Left lung (tissue), 10 donors: Measurements from ENCODE around the gene EML2. TPM values are rescaled to one million over a fixed set of nuclear protein-coding genes. Genes with fewer than 3 reads are reported as not detected.

Experiments
- ATAC-seq: fragments of 200-7000 bp; cut with Tn5 transposase; one replicate; pipeline ENCODE4 v1.9.1; 2020; ENCODE audit warnings: moderate library complexity
- DNase-seq, 4 donors: peaks; one replicate each; pipeline ENCODE4 v3.0.0-alpha.2; 2013 to 2020
- H3K27ac ChIP-seq, 2 donors: fragments of 200-600 bp; sonication (generic) in 1 of 2; one replicate each; pipeline versions ENCODE4 v1.5.0 to v1.8.0; 2020 to 2021
- H3K27me3 ChIP-seq, 2 donors: fragments of 200-600 bp; sonication (generic) in 1 of 2; one replicate each; pipeline versions ENCODE4 v1.5.0 to v1.8.0; 2020 to 2021
- H3K36me3 ChIP-seq, 2 donors: fragments of 200-600 bp; sonication (generic) in 1 of 2; one replicate each; pipeline versions ENCODE4 v1.5.0 to v1.8.0; 2020 to 2021
- H3K4me1 ChIP-seq, 2 donors: fragments of 200-600 bp; one replicate each; pipeline ENCODE4 v1.8.0; 2021
- H3K4me3 ChIP-seq, 2 donors: fragments of 200-600 bp; sonication (generic) in 1 of 2; one replicate each; pipeline versions ENCODE4 v1.5.0 to v1.8.0; 2020 to 2021; ENCODE audit warnings: mild to moderate bottlenecking in 1 of 2
- H3K9me3 ChIP-seq, 2 donors: fragments of 200-600 bp; sonication (generic) in 1 of 2; one replicate each; pipeline versions ENCODE4 v1.5.0 to v1.8.0; 2020 to 2021
- intact Hi-C, 2 donors: fragments of 100-400 bp; cut with DNase I; formaldehyde crosslinking; loops; one replicate each; pipeline versions ENCODE4 v1.11.2 to v1.14.2; 2022
- polyA plus RNA-seq, 6 donors: library from polyadenylated mRNA; unstranded; fragments of 120-200 nt; gene quantifications; one replicate each; pipeline ENCODE4 v1.2.1, GENCODE V29; 2013; ENCODE audit not compliant: insufficient read length in 6 of 6
- total RNA-seq, 2 donors: library from RNA; stranded (reverse); fragmentation: NEBNext Ultra II Directional; extraction: Animal tissue kit (Norgen Biotek cat#: 25700); gene quantifications; one replicate each; pipeline ENCODE4 v1.2.1, GENCODE V29; 2021
- TF ChIP-seq, protein P1 (sequence below), 2 donors: fragments of 200-600 bp; sonication (generic) in 1 of 2; IDR thresholded peaks; one replicate each; pipeline versions ENCODE4 v1.5.0 to v1.8.0; 2021; ENCODE audit warnings: antibody characterized with exemption in 2 of 2
- donor health status: DM: no; HTN: yes; CAD: no.
- donor health status: DM: no; HTN: no; CAD: no.

The EML2 gene
- total and polyA plus RNA-seq, 8 donors = 21.8 to 76.4 (median 29.3) TPM

DNA sequence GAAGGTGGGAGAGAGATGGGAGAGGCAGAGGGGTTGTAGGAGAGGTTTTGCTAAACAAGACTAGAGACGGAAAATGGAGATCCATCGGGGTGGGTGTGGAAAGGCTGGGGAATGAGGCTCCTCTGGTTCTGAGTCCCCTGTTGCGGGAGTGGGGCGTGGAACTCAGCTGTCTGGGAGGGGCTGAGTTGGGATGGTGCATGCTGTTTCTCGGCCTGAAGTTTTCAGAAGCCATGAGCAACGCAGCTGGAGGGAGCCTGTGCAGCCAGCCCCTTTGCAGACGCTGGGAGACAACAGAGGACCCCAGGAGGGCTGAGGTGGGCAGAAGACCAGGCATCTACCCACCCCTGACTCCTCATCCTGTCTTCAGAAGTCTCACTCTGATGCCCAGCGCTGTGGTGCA, 21.4 kb upstream of the EML2 start:
- Histone ChIP-seq H3K27ac (no peak overlapping the region), H3K27me3 (peaks cover 0 to 45% of the 10 kb centered on the region in 2 donors), H3K4me1 (no peaks in the 10 kb centered on the region), H3K4me3 (no peak overlapping the region), H3K9me3 (no peaks in the 10 kb centered on the region), H3K36me3 (no peaks in the 10 kb centered on the region)
- TF ChIP-seq, protein P1, sequence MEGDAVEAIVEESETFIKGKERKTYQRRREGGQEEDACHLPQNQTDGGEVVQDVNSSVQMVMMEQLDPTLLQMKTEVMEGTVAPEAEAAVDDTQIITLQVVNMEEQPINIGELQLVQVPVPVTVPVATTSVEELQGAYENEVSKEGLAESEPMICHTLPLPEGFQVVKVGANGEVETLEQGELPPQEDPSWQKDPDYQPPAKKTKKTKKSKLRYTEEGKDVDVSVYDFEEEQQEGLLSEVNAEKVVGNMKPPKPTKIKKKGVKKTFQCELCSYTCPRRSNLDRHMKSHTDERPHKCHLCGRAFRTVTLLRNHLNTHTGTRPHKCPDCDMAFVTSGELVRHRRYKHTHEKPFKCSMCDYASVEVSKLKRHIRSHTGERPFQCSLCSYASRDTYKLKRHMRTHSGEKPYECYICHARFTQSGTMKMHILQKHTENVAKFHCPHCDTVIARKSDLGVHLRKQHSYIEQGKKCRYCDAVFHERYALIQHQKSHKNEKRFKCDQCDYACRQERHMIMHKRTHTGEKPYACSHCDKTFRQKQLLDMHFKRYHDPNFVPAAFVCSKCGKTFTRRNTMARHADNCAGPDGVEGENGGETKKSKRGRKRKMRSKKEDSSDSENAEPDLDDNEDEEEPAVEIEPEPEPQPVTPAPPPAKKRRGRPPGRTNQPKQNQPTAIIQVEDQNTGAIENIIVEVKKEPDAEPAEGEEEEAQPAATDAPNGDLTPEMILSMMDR (IDR thresholded peaks at IDR 0.05) = no peak
- no peak for ATAC-seq
- intact Hi-C loops = no loop called here
- DNase-seq = no peak

GRCh38 chr19:45659096-45659729, 20.0 kb upstream of the EML2 start:
- no peak for ATAC-seq
- H3K4me3 ChIP-seq = no peak overlapping the region
- TF ChIP-seq, protein P1 (IDR thresholded peaks at IDR 0.05) = no peak
- intact Hi-C loops = no loop called here
- H3K4me1 ChIP-seq = no peaks in the 10 kb centered on the region
- H3K9me3 ChIP-seq = no peaks in the 10 kb centered on the region
- H3K27me3 ChIP-seq = peaks cover 0 to 37% of the 10 kb centered on the region in 2 donors
- no peak for DNase-seq
- no peaks in the 10 kb centered on the region for H3K36me3 ChIP-seq
- H3K27ac ChIP-seq = no peak overlapping the region

- intact Hi-C loops = no loop called here
- H3K27me3 ChIP-seq = peaks cover 0 to 24% of the 10 kb centered on the region in 2 donors
- ATAC-seq = no peak
- H3K4me3 ChIP-seq = no peak overlapping the region
- TF ChIP-seq, protein P1 (IDR thresholded peaks at IDR 0.05) = no peak
- H3K9me3 ChIP-seq = no peaks in the 10 kb centered on the region
- DNase-seq = peak in 1 of 4 donors; percentile 64
- H3K4me1 ChIP-seq = no peaks in the 10 kb centered on the region
- H3K27ac ChIP-seq = no peak overlapping the region
- no peaks in the 10 kb centered on the region for H3K36me3 ChIP-seq
These were observed 18.4 kb upstream of the EML2 start for GRCh38 chr19:45657520-45658167.

GRCh38 chr19:45655073-45655472, 15.9 kb upstream of the EML2 start:
- H3K4me3 ChIP-seq = no peak overlapping the region
- TF ChIP-seq, protein P1 (IDR thresholded peaks at IDR 0.05) = no peak
- ATAC-seq (no peak), DNase-seq (no peak)
- intact Hi-C loops = no loop called here
- no peak overlapping the region for H3K27ac ChIP-seq
- peaks cover 0 to 13% of the 10 kb centered on the region in 2 donors for H3K27me3 ChIP-seq
- no peaks in the 10 kb centered on the region for H3K36me3 ChIP-seq
- H3K9me3 ChIP-seq = no peaks in the 10 kb centered on the region
- H3K4me1 ChIP-seq = no peaks in the 10 kb centered on the region

- H3K4me3 ChIP-seq = no peak overlapping the region
- peaks cover 0 to 4% of the 10 kb centered on the region in 2 donors for H3K27me3 ChIP-seq
- H3K9me3 ChIP-seq = no peaks in the 10 kb centered on the region
- no peak overlapping the region for H3K27ac ChIP-seq
- H3K4me1 ChIP-seq = no peaks in the 10 kb centered on the region
- intact Hi-C loops = no loop called here
- H3K36me3 ChIP-seq = no peaks in the 10 kb centered on the region
- TF ChIP-seq, protein P1 (IDR thresholded peaks at IDR 0.05) = no peak
- no peak for ATAC-seq
- no peak for DNase-seq
These were observed 14.4 kb upstream of the EML2 start for GRCh38 chr19:45653634-45654033.
